D721Med (cell line): Measurements from ENCODE around the gene FAF2.
"Not testable (repeated sequence)": the region's sequence is repeated elsewhere in the genome, so short reads cannot be mapped to it uniquely, and the experiment has no call there.

Source experiments
- DNase-seq: peaks from one replicate; pipeline ENCODE4 v3.0.0; 2011; ENCODE audit warnings: low spot score; ENCODE audit not compliant: insufficient read length
- FAIRE-seq: peaks from 2 replicates; lab custom pipeline; 2011; peaks lifted over from hg19 to GRCh38; lab: Jason Lieb, UNC
- TF ChIP-seq, protein P1 (sequence below): IDR thresholded peaks from 2 replicates; pipeline ENCODE4 v1.5.1; 2012; ENCODE audit warnings: mild to moderate bottlenecking, control low read depth; ENCODE audit not compliant: insufficient read depth; ENCODE audit errors: missing control alignments

Gene FAF2

GRCh38 chr5:176481711-176482110 lies 33.5 kb downstream of the FAF2 start:
- no peak for DNase-seq
- TF ChIP-seq, protein P1, sequence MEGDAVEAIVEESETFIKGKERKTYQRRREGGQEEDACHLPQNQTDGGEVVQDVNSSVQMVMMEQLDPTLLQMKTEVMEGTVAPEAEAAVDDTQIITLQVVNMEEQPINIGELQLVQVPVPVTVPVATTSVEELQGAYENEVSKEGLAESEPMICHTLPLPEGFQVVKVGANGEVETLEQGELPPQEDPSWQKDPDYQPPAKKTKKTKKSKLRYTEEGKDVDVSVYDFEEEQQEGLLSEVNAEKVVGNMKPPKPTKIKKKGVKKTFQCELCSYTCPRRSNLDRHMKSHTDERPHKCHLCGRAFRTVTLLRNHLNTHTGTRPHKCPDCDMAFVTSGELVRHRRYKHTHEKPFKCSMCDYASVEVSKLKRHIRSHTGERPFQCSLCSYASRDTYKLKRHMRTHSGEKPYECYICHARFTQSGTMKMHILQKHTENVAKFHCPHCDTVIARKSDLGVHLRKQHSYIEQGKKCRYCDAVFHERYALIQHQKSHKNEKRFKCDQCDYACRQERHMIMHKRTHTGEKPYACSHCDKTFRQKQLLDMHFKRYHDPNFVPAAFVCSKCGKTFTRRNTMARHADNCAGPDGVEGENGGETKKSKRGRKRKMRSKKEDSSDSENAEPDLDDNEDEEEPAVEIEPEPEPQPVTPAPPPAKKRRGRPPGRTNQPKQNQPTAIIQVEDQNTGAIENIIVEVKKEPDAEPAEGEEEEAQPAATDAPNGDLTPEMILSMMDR = no peak
- no peak for FAIRE-seq

DNA sequence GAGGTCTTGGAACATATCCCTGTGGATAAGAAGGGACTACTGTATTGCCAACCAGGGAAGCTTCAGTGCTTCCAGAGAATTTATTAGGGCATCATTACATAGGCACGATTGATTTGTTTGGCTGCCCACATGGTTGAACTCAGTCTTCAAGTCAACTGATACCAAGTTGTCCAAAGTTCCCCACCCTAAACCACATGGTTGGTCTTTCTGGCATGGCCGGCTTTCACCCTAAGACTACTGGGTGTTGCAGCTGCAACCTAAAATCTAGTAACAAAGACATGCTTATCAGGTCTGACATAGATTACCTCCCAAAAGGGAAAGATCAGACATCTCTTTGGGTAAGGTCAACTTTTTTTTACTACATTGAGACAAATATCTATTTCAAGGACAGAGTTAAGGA lies 37.0 kb downstream of the FAF2 start:
- DNase-seq = no peak
- no peak for FAIRE-seq
- TF ChIP-seq, protein P1 = no peak

DNA sequence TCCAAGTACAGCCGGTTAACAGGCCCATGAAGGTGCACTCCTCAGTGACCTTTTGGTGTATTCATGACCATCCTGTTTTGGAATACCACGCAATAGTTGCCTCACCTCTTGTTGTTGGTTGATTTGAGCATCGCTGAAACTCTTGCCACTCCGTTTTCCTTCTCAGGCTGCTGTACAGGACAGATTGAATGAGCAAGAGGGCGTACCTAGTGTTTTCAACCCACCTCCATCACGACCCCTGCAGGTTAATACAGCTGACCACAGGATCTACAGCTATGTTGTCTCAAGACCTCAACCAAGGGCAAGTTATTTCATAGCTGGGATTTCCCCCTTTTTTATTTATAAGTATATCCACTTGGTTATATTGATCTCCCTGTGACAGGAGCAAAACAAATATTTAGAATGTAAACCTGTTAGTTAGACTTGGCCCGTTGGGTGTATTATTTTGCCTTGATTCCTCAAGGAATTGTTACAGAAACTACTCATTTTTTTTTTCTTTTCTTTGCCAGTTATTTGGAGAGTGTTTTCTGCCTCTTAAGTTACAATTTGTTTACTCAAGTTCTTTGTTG lies 38.1 kb downstream of the FAF2 start:
- no peak for DNase-seq
- TF ChIP-seq, protein P1 = no peak
- no peak for FAIRE-seq

DNA sequence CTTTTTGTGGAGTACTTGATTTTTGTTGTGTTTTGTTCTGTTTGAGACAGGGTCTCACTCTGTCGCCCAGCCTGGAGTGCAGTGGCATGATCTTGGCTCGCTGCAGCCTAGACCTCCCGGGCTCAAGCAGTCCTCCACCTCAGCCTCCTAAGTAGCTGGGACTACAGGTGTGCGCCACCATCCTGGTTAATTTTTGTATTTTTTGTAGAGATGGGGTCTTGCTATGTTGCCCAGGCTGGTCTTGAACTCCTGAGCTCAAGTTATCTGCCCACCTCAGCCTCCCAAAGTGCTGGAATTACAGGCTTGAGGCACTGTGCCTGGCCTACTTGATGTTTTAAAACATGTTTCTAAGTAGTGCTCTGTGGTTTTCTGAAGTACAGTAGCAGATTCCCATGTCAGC lies 39.0 kb downstream of the FAF2 start:
- FAIRE-seq, DNase-seq: not testable (repeated sequence)

DNA sequence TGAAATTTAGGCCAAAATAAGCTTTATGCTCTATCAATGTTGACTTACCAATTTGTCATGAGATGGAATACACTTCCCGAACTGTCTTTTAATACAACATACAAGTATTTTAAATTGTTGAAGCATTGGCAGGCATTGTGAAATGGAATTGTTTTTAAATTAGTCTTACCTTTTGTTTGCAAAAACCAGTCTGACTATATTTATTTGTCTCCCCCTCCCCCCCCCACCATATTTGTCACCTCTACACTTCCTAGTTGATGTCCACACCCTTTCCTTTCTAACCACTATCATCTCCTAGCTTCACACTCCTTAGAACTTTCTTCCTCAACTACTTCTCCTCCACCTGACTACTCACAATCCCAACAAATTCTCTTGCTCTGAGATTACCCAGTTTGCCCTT lies 40.9 kb downstream of the FAF2 start:
- FAIRE-seq = no peak
- DNase-seq = no peak
- TF ChIP-seq, protein P1 = no peak

DNA sequence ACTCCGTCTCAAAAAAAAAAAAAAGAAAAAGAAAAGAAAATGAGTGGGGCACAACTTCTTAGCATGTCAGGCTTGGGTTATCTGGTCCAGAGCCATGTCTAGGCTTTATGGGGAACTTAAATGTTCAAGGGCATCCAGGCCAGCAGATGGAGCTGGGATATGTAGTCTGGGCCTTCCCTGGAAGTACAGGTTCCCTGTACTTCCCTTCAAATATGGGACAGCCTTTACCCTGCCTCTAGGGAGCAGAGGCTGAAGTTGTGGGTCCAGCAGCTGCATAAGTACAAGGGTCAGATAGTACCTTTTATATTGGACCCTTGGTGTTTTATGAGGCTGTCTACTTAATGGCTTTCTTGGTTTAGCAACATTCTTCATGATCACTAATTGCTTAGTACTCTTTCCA lies 42.1 kb downstream of the FAF2 start:
- DNase-seq = no peak
- TF ChIP-seq, protein P1 = no peak
- FAIRE-seq = no peak

- no peak for DNase-seq
- no peak for FAIRE-seq
- TF ChIP-seq, protein P1 = no peak
Measured at GRCh38 chr5:176491101-176491502, 42.9 kb downstream of the FAF2 start.

DNA sequence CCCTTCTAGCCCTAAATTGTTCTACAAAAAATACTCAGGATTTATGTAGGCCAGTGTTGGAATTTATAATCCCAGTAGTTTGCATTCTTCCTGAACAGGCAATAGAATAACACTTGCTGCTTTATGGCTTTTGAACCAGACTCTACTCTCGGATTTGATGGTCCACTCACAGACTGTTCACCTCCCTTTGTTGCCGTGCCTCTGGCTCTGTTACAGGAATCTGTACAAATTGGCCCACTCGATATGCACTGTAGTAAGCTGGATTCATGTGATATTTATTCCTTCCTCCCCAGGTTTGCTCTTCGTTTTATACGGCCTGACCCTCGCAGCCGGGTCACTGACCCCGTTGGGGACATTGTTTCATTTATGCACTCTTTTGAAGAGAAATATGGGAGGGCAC lies 43.7 kb downstream of the FAF2 start:
- FAIRE-seq (no peak), DNase-seq (no peak)
- TF ChIP-seq, protein P1 = no peak
